Nephron (organoid): ENCODE data around the gene MAP3K3.

Experiments used
- H3K27ac Mint-ChIP-seq, 3 experiments: 2 replicates each; pipeline ENCODE4 v1.8.0; 2020; ENCODE audit warnings: mixed read lengths in 3 of 3, mild to moderate bottlenecking in 2 of 3, moderate library complexity in 1 of 3
- H3K27me3 Mint-ChIP-seq: 2 replicates; pipeline ENCODE4 v1.8.0; 2021; ENCODE audit warnings: low read depth, mild to moderate bottlenecking, moderate library complexity, mixed read lengths
- H3K36me3 Mint-ChIP-seq: 2 replicates; pipeline ENCODE4 v1.8.0; 2020; ENCODE audit warnings: low read depth, mixed read lengths
- H3K4me1 Mint-ChIP-seq: 2 replicates; pipeline ENCODE4 v1.8.0; 2020; ENCODE audit warnings: mixed read lengths
- H3K4me3 Mint-ChIP-seq, 3 experiments: 2 replicates each; pipeline ENCODE4 v1.8.0; 2020; ENCODE audit warnings: mild to moderate bottlenecking in 3 of 3, mixed read lengths in 3 of 3, moderate library complexity in 2 of 3
- H3K9me3 Mint-ChIP-seq: 2 replicates; pipeline ENCODE4 v1.8.0; 2020; ENCODE audit warnings: mixed read lengths
- CTCF ChIP-seq, 3 experiments: fragments of 200-600 bp; sonication (generic); IDR thresholded peaks; one replicate each; pipeline ENCODE4 v1.5.0; 2021; ENCODE audit warnings: antibody characterized with exemption in 3 of 3; ENCODE audit not compliant: unreplicated experiment in 3 of 3

MAP3K3 gene

GRCh38 chr17:63634163-63634562, 11.9 kb downstream of the MAP3K3 start:
- Mint-ChIP-seq H3K27me3 (no peaks in the 10 kb centered on the region), H3K27ac (peak overlapping the region; percentile 81 to 91 (median 87)), H3K9me3 (no peaks in the 10 kb centered on the region), H3K4me3 (no peak overlapping the region), H3K36me3 (peaks cover 23% of the 10 kb centered on the region), H3K4me1 (peaks cover 17% of the 10 kb centered on the region)
- TF ChIP-seq CTCF (IDR thresholded peaks at IDR 0.05; ENCODE audit: unreplicated experiment in 3 of 3) = no peak

GRCh38 chr17:63634816-63635215, 12.6 kb downstream of the MAP3K3 start:
- peaks cover 17% of the 10 kb centered on the region for H3K4me1 Mint-ChIP-seq
- H3K27me3 Mint-ChIP-seq = no peaks in the 10 kb centered on the region
- no peak for TF ChIP-seq CTCF (IDR thresholded peaks at IDR 0.05; ENCODE audit: unreplicated experiment in 3 of 3)
- no peaks in the 10 kb centered on the region for H3K9me3 Mint-ChIP-seq
- peaks cover 23% of the 10 kb centered on the region for H3K36me3 Mint-ChIP-seq
- no peak overlapping the region for H3K4me3 Mint-ChIP-seq
- H3K27ac Mint-ChIP-seq = peak overlapping the region in 2 of 3 experiments; percentile 81 to 91

GRCh38 chr17:63635290-63635689, 13.1 kb downstream of the MAP3K3 start:
- TF ChIP-seq CTCF (IDR thresholded peaks at IDR 0.05; ENCODE audit: unreplicated experiment in 3 of 3) = no peak
- Mint-ChIP-seq H3K27ac (peak overlapping the region in 2 of 3 experiments; percentile 23 to 91), H3K4me3 (no peak overlapping the region), H3K4me1 (peaks cover 17% of the 10 kb centered on the region), H3K36me3 (peaks cover 26% of the 10 kb centered on the region), H3K9me3 (no peaks in the 10 kb centered on the region), H3K27me3 (no peaks in the 10 kb centered on the region)

GRCh38 chr17:63635787-63636186, 13.6 kb downstream of the MAP3K3 start:
- TF ChIP-seq CTCF (IDR thresholded peaks at IDR 0.05; ENCODE audit: unreplicated experiment in 3 of 3) = no peak
- peak overlapping the region in 2 of 3 experiments; percentile 23 to 91 for H3K27ac Mint-ChIP-seq
- H3K27me3 Mint-ChIP-seq = no peaks in the 10 kb centered on the region
- peaks cover 17% of the 10 kb centered on the region for H3K4me1 Mint-ChIP-seq
- peaks cover 26% of the 10 kb centered on the region for H3K36me3 Mint-ChIP-seq
- H3K9me3 Mint-ChIP-seq = no peaks in the 10 kb centered on the region
- no peak overlapping the region for H3K4me3 Mint-ChIP-seq

GRCh38 chr17:63639125-63639524, 16.9 kb downstream of the MAP3K3 start:
- Mint-ChIP-seq H3K9me3 (no peaks in the 10 kb centered on the region), H3K27ac (no peak overlapping the region), H3K4me3 (no peak overlapping the region)

More at GRCh38 chr17:63639125-63639524, 16.9 kb downstream of the MAP3K3 start:
- H3K27me3 Mint-ChIP-seq = no peaks in the 10 kb centered on the region
- TF ChIP-seq CTCF (IDR thresholded peaks at IDR 0.05; ENCODE audit: unreplicated experiment in 3 of 3) = no peak
- H3K36me3 Mint-ChIP-seq = peaks cover 22% of the 10 kb centered on the region
- peaks cover 9% of the 10 kb centered on the region for H3K4me1 Mint-ChIP-seq
